D721Med (cell line): ENCODE measurements around the gene NOMO2.
"Not testable (repeated sequence)": the region's sequence is repeated elsewhere in the genome, so short reads cannot be mapped to it uniquely, and the experiment has no call there.

Experiments
- DNase-seq: peaks from one replicate; pipeline ENCODE4 v3.0.0; 2011; ENCODE audit warnings: low spot score; ENCODE audit not compliant: insufficient read length
- FAIRE-seq: peaks from 2 replicates; lab custom pipeline; 2011; peaks lifted over from hg19 to GRCh38; lab: Jason Lieb, UNC
- CTCF ChIP-seq: IDR thresholded peaks from 2 replicates; pipeline ENCODE4 v1.5.1; 2012; ENCODE audit warnings: mild to moderate bottlenecking, control low read depth; ENCODE audit not compliant: insufficient read depth; ENCODE audit errors: missing control alignments

The NOMO2 gene

GRCh38 chr16:18582902-18583301 lies 21.0 kb upstream of the NOMO2 start:
- FAIRE-seq (no peak), DNase-seq (no peak)
- no peak for TF ChIP-seq CTCF

- not testable (repeated sequence) for FAIRE-seq, DNase-seq
Measured at GRCh38 chr16:18580396-18580795, 18.5 kb upstream of the NOMO2 start.

GRCh38 chr16:18579261-18579660 lies 17.4 kb upstream of the NOMO2 start:
- FAIRE-seq: not testable (repeated sequence)

GRCh38 chr16:18577942-18578341 lies 16.0 kb upstream of the NOMO2 start:
- not testable (repeated sequence) for FAIRE-seq, DNase-seq

More at GRCh38 chr16:18579261-18579660, 17.4 kb upstream of the NOMO2 start:
- not testable (repeated sequence) for DNase-seq

- not testable (repeated sequence) for FAIRE-seq, DNase-seq
Measured at GRCh38 chr16:18575945-18576344, 14.0 kb upstream of the NOMO2 start.

GRCh38 chr16:18575298-18575917 lies 13.5 kb upstream of the NOMO2 start:
- not testable (repeated sequence) for FAIRE-seq

GRCh38 chr16:18573887-18574286 lies 12.0 kb upstream of the NOMO2 start:
- FAIRE-seq, DNase-seq: not testable (repeated sequence)

More at GRCh38 chr16:18575298-18575917, 13.5 kb upstream of the NOMO2 start:
- DNase-seq: not testable (repeated sequence)

GRCh38 chr16:18572973-18573372 lies 11.1 kb upstream of the NOMO2 start:
- FAIRE-seq, DNase-seq: not testable (repeated sequence)

GRCh38 chr16:18571307-18571850 lies 9.5 kb upstream of the NOMO2 start:
- not testable (repeated sequence) for FAIRE-seq, DNase-seq

- not testable (repeated sequence) for FAIRE-seq, DNase-seq
Measured at GRCh38 chr16:18570529-18571306, 8.8 kb upstream of the NOMO2 start.

- not testable (repeated sequence) for FAIRE-seq, DNase-seq
Measured at GRCh38 chr16:18560416-18561220, 1.3 kb downstream of the NOMO2 start.

- not testable (repeated sequence) for FAIRE-seq, DNase-seq
Measured at GRCh38 chr16:18553671-18554070, 8.2 kb downstream of the NOMO2 start.

- DNase-seq, FAIRE-seq: not testable (repeated sequence)
Measured at GRCh38 chr16:18547382-18547781, 14.5 kb downstream of the NOMO2 start.

GRCh38 chr16:18546853-18547252 lies 15.0 kb downstream of the NOMO2 start:
- not testable (repeated sequence) for FAIRE-seq, DNase-seq

- DNase-seq, FAIRE-seq: not testable (repeated sequence)
Measured at GRCh38 chr16:18544232-18545081, 17.4 kb downstream of the NOMO2 start.

GRCh38 chr16:18541912-18542311 lies 20.0 kb downstream of the NOMO2 start:
- DNase-seq, FAIRE-seq: not testable (repeated sequence)
